GM21447 (cell line): Measurements from ENCODE around the gene HLA-A.
"Not testable (repeated sequence)": the region's sequence is repeated elsewhere in the genome, so short reads cannot be mapped to it uniquely, and the experiment has no call there.

Experiments used
- ATAC-seq: cut with Tn5 transposase; IDR thresholded peaks from one replicate; pipeline ENCODE4 v1.9.1; 2021; ENCODE audit not compliant: unreplicated experiment

The HLA-A gene

GRCh38 chr6:29942275-29943052, at the start of gene HLA-A:
TSS of gene HLA-A (plus strand) at chr6:29942532. CDS start at chr6:29942554, 22 bp downstream.
- peak; percentile 87 for ATAC-seq

DNA sequence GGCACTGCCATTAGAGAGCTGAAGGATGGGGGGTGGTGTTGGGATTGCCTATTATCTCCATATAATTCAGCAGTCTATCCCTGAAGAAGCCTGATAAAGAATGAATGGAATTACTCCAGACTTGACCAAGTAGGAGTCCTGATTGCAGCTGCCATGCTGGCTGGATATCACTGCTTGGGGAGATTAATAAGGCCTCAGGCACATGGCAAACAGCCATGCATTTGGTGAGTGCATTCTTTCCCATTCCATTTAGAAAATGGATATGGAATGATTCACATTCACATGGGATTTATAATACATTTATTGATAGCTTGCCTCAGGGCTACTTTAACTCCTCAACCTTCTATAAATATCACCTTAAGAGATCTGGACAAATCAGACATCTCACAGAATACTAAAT, 49.6 kb upstream of the HLA-A start:
- no peak for ATAC-seq

DNA sequence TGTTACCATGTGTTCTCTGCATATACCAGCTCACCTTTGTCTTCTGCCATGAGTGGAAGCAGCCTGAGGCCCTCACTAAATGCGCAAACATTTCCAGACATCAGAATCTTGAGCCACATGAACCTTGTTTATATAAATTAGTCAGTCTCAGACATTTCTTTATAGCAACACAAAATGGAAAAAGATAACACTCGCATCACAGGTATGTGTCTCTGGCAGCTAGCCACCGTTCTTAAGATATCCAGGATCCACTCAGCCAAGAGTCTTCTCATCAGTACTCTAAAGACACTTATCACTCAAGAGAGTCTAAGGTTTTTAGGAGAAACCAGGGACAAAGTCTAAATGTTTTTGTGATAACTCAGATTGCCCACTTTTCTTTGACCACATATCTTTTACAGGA, 43.1 kb upstream of the HLA-A start:
- ATAC-seq = no peak

DNA sequence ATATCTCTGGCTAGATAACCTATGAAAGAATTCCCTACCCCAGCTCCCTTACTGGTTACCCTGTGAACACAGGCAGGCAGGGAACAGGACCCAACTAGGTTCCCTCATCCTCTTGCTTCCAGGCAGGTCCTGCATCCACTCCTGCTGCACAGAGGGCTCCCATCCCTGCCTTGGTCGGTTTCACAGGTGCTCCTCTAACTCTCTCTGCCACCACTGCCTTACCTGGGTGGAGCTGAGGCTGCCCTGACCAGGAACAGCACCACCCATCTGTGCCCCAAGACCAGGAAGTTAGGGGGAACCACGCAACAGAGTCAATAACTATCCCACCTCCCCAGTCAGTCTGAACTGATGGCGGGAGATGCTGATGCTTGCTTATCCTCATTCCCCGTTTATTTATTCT, 37.0 kb upstream of the HLA-A start:
- no peak for ATAC-seq

DNA sequence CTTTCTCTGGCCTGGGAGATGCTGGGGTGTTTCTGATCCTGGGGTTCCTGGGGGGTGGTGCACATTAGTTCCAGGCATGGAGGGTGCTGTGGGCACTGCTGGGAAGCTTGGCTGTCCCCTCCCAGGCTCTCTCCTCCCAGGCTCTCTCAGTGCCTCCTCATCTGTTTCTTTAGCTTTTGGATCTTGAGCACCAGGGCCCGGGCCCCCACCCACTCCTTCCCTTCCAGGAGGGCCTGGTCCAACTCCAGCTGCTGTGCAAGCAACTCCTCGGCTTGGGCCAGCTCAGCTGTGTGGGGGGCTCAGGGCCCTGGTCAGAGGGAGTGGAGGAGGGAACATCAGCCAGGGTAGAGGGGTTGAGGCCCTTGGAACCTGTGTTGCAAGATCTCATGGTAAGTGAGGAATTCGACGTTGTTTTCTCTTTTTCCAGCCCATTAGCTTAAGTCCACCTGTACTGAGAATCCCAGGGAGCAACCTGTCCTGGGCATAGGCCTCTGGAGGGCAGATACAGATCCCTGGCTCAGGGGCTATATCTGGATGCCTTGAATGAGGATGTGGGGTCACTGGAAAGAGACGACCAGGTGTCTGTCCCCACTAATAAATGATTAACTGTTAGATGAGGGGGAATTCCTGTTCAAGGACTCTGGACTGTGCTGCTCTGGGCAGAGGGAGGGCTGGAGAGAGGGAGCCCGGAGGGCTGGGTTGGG, 34.5 kb upstream of the HLA-A start:
- no peak for ATAC-seq

DNA sequence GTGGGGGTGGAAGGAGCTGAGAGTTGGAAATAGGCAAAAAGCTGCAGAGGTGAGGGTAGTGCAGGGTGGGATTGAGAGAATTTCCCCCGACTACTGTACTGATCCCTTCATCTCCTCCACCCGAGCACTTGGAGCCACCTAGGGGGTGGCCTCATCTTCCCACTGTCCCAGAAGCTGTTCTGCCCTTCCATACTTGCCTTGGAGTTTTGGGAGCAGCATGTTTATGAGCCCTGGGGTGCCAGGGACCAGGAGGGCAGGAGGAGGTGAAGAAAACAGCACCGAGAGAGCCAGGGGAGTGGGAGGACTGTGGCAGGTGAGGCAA, 34.0 kb upstream of the HLA-A start:
- no peak for ATAC-seq

DNA sequence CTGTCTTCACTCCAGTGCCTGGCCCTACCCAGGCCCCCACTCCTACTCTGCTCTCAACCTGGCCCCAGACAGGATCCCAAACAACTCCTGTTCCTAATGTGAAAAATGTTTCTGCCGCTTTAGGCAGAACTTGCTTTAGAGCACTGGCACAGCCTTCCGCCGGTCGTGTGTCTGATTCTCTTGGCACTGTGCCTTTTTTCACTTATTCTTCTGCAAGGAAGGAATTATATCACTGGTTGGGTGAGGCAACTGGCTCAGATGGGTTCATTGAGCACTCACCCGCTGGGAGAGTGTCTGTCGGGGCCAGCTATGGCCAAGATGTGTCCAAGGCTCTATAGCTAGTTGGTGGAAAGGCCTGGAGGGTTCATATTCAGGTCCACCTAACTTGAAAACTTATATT, 33.6 kb upstream of the HLA-A start:
- ATAC-seq = no peak

DNA sequence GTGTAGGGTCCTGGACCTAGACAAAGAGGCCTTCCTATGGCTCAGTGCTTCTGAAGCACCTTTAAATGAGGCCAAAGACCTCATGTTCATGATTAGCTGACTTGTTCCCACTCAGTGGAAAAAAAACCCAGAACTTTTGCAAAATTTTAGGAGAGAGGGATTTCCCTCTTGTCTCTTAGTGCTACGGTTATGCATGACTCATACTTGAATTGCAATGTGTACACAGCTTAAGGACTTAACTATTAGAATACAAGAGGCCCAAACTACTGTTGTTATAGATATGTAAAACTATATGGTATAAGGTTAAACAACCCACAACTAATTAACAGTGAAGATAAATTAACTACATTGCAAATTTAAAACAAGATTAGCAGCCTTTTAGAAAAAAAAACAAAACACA, 32.3 kb upstream of the HLA-A start:
- ATAC-seq = no peak

GRCh38 chr6:29912840-29913239, 29.5 kb upstream of the HLA-A start:
- ATAC-seq = no peak

GRCh38 chr6:29916741-29917140, 25.6 kb upstream of the HLA-A start:
- ATAC-seq = no peak

- ATAC-seq = no peak
Measured at GRCh38 chr6:29917857-29918256, 24.5 kb upstream of the HLA-A start.

DNA sequence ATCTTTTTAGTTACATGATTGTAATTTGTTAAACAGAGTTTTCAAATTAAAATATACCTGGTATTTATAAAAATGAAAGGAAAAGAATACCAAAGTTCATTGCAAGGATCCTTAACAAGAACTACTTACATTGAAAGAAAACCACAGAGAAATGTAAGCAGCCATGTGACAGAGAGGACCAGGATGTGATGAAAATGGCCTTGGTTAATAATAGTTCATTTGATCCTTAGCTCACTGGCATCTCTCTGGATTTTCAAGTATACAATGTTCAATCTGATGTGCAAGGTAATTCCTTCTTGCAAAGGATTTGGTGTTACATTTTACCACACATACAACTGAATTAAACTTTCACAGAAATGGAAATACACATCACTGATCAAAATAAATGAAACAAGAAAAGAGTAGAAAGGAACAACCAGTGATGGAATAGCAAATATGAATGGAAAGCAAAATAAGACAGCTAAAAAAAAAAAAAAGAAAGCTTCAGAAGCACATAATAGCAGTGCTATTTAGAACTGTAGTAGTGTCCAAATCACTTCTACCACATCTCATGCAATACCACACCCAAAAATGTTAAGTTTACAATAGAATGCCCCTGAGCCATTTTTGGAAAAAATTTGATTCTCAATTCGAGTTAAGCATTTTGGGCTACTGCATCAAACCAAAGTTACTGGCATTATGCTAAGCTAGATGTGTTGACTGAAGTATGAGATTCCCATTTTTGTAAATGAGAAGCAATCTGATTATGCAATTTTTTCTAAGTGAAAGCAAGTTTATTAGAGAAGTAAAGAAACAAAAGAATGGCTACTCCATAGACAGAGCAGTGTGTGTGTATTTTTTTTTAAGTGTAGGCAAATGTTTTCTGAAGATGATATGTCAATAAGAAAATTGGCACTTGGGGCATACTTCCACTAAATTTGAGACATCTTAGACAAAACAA, 22.6 kb upstream of the HLA-A start:
- ATAC-seq = no peak

GRCh38 chr6:29924287-29924686, 18.0 kb upstream of the HLA-A start:
- no peak for ATAC-seq

DNA sequence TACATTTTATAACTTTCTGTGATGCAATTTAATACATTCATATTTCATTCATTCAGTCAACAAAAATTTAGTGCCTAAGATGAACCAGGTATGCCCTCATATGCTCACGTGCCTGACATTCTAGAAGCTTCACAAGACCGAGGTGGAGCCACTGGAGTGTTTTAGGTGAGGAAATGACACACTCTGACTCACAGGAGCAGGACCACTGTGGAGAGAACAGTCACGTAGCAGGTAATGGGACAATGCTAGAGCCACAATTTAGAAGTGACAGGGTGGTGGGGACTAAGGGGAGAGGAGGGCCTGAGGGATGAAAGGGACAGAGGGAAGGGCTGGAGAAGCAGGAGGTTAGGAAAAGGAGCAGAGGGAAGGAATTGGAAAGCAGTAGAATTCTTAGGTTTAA, 17.6 kb upstream of the HLA-A start:
- ATAC-seq = no peak

GRCh38 chr6:29925321-29925720, 17.0 kb upstream of the HLA-A start:
- no peak for ATAC-seq

GRCh38 chr6:29925727-29926412, 16.5 kb upstream of the HLA-A start:
- peak; percentile 33 for ATAC-seq

- ATAC-seq = peak; percentile 64
Measured at GRCh38 chr6:29926413-29927274, 15.7 kb upstream of the HLA-A start.

DNA sequence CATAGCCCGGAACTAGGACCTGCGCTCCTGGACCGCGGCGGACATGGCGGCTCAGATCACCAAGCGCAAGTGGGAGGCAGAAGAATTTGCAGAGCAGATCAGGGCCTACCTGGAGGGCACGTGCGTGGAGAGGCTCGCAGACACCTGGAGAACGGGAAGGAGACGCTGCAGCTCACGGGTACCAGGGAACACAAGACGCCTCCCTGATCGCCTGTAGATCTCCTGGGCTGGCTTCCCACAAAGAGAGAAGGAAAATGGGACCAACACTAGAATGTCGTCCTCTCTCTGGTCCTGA, 15.1 kb upstream of the HLA-A start:
- ATAC-seq = no peak

GRCh38 chr6:29927841-29928388, 14.4 kb upstream of the HLA-A start:
- ATAC-seq = no peak

DNA sequence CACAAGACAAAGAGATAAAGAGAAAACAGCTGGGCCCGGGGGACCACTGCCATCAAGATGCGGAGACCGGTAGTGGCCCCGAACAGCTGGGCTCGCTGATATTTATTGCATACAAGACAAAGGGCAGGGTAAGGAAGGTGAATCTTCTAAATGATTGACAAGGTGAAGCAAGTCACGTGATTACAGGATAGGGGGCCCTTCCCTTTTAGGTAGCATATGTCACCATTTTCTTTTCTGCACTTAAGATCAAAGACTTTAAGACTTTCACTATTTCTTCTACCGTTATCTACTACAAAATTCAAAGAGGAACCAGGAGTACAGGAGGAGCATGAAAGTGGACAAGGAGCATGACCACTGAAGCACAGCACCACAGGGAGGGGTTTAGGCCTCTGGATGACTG, 12.3 kb upstream of the HLA-A start:
- ATAC-seq = not testable (repeated sequence)
